GM19240 (cell line): ENCODE results near the gene SS18L1.
"Not testable (repeated sequence)": the region's sequence is repeated elsewhere in the genome, so short reads cannot be mapped to it uniquely, and the experiment has no call there.

Source experiments
- DNase-seq: peaks from one replicate; pipeline ENCODE4 v3.0.0; 2011; ENCODE audit warnings: low spot score; ENCODE audit not compliant: insufficient read length

SS18L1 gene

GRCh38 chr20:62136283-62137091, 7.1 kb upstream of the SS18L1 start:
- no peak for DNase-seq

GRCh38 chr20:62137092-62137384, 6.5 kb upstream of the SS18L1 start:
- no peak for DNase-seq

- no peak for DNase-seq
These were observed 5.9 kb upstream of the SS18L1 start for GRCh38 chr20:62137478-62138203.

GRCh38 chr20:62138204-62138543, 5.4 kb upstream of the SS18L1 start:
- no peak for DNase-seq

- no peak for DNase-seq
These were observed 4.7 kb upstream of the SS18L1 start for GRCh38 chr20:62138912-62139311.

GRCh38 chr20:62139636-62140035, 3.9 kb upstream of the SS18L1 start:
- DNase-seq = no peak

- DNase-seq = no peak
These were observed 2.5 kb upstream of the SS18L1 start for GRCh38 chr20:62141043-62141396.

GRCh38 chr20:62141397-62142251, 1.9 kb upstream of the SS18L1 start:
- no peak for DNase-seq

- no peak for DNase-seq
These were observed 1.1 kb upstream of the SS18L1 start for GRCh38 chr20:62142252-62143080.

GRCh38 chr20:62143957-62144825, 622 bp downstream of the SS18L1 start:
- DNase-seq = peak; percentile 77

GRCh38 chr20:62145688-62146018, 2.1 kb downstream of the SS18L1 start:
- DNase-seq = no peak

GRCh38 chr20:62146019-62146755, 2.6 kb downstream of the SS18L1 start:
- no peak for DNase-seq

- no peak for DNase-seq
These were observed 3.6 kb downstream of the SS18L1 start for GRCh38 chr20:62147125-62147524.

GRCh38 chr20:62147528-62147927, 4.0 kb downstream of the SS18L1 start:
- no peak for DNase-seq

GRCh38 chr20:62148383-62148782, 4.8 kb downstream of the SS18L1 start:
- DNase-seq = not testable (repeated sequence)

GRCh38 chr20:62148908-62149314, 5.3 kb downstream of the SS18L1 start:
- no peak for DNase-seq

GRCh38 chr20:62149532-62150309, 6.2 kb downstream of the SS18L1 start:
- DNase-seq = no peak

- no peak for DNase-seq
These were observed 6.7 kb downstream of the SS18L1 start for GRCh38 chr20:62150310-62150575.

GRCh38 chr20:62151225-62151624, 7.7 kb downstream of the SS18L1 start:
- DNase-seq = no peak
